Kidney epithelial cell (primary cell): Measurements from ENCODE around the gene PSMB5. TPM values are rescaled to one million over a fixed set of nuclear protein-coding genes. Genes with fewer than 3 reads are reported as not detected.

Experiments used
- DNase-seq: peaks from one replicate; pipeline ENCODE4 v3.0.0-alpha.2; 2010; ENCODE audit warnings: low read depth
- H3K27me3 ChIP-seq: 2 replicates; pipeline ENCODE4 v1.6.0; 2011; ENCODE audit warnings: low read length; ENCODE audit not compliant: control insufficient read depth, insufficient read depth
- H3K36me3 ChIP-seq: 2 replicates; pipeline ENCODE4 v1.5.1; 2011; ENCODE audit warnings: low read length; ENCODE audit not compliant: control insufficient read depth, insufficient read depth
- H3K4me3 ChIP-seq: 2 replicates; pipeline ENCODE4 v1.5.1; 2011; ENCODE audit warnings: low read depth, mild to moderate bottlenecking, control low read depth, low read length
- CTCF ChIP-seq: IDR thresholded peaks from 2 replicates; pipeline ENCODE4 v1.5.1; 2011; ENCODE audit warnings: mild to moderate bottlenecking, moderate library complexity, low read length, control low read depth, inconsistent platforms; ENCODE audit not compliant: insufficient read depth, poor library complexity, severe bottlenecking
- total RNA-seq: library from RNA; depleted of rRNA; stranded (reverse); fragments of >200 nt; gene quantifications from 2 replicates; pipeline ENCODE4 v1.2.3, GENCODE V29; 2015

PSMB5 gene
- total RNA-seq, 1 donor from 2014 or later = 199 TPM

GRCh38 chr14:23047034-23047634 is 12.4 kb upstream of the PSMB5 start:
- no peak for TF ChIP-seq CTCF
- Histone ChIP-seq H3K36me3 (no peaks in the 10 kb centered on the region), H3K4me3 (no peak overlapping the region), H3K27me3 (no peaks in the 10 kb centered on the region)
- DNase-seq = no peak

GRCh38 chr14:23045419-23046357 is 11.0 kb upstream of the PSMB5 start:
- no peak for TF ChIP-seq CTCF

GRCh38 chr14:23044840-23045239 is 10.1 kb upstream of the PSMB5 start:
- TF ChIP-seq CTCF = no peak
- no peaks in the 10 kb centered on the region for H3K27me3 ChIP-seq
- no peak overlapping the region for H3K4me3 ChIP-seq
- H3K36me3 ChIP-seq = no peaks in the 10 kb centered on the region
- no peak for DNase-seq

More at GRCh38 chr14:23045419-23046357, 11.0 kb upstream of the PSMB5 start:
- no peak for DNase-seq
- Histone ChIP-seq H3K4me3 (no peak overlapping the region), H3K27me3 (no peaks in the 10 kb centered on the region), H3K36me3 (no peaks in the 10 kb centered on the region)

- Histone ChIP-seq H3K27me3 (no peaks in the 10 kb centered on the region), H3K4me3 (no peak overlapping the region), H3K36me3 (no peaks in the 10 kb centered on the region)
- TF ChIP-seq CTCF = no peak
- DNase-seq = no peak
Observed at GRCh38 chr14:23043754-23044153, 9.1 kb upstream of the PSMB5 start.

- TF ChIP-seq CTCF = no peak
- no peak overlapping the region for H3K4me3 ChIP-seq
- no peak for DNase-seq
- no peaks in the 10 kb centered on the region for H3K36me3 ChIP-seq
- no peaks in the 10 kb centered on the region for H3K27me3 ChIP-seq
Observed at GRCh38 chr14:23043145-23043544, 8.4 kb upstream of the PSMB5 start.
